MG63 (cell line): ENCODE measurements around the gene DCAF6. TPM values are rescaled to one million over a fixed set of nuclear protein-coding genes. Genes with fewer than 3 reads are reported as not detected.
"Not testable (repeated sequence)": the region's sequence is repeated elsewhere in the genome, so short reads cannot be mapped to it uniquely, and the experiment has no call there.

Source experiments
- DNase-seq: peaks from one replicate; pipeline ENCODE4 v3.0.0-alpha.2; 2020
- H3K27me3 ChIP-seq: fragments of 250-450 bp; sonication (Bioruptor Pico); 2 replicates; pipeline ENCODE4 v1.5.1; 2020; ENCODE audit warnings: mild to moderate bottlenecking, moderate library complexity
- H3K36me3 ChIP-seq: fragments of 250-450 bp; sonication (Bioruptor Pico); 2 replicates; pipeline ENCODE4 v1.5.1; 2020; ENCODE audit warnings: mild to moderate bottlenecking, moderate library complexity
- H3K4me3 ChIP-seq: fragments of 250-450 bp; sonication (Bioruptor Pico); 2 replicates; pipeline ENCODE4 v1.5.1; 2020; ENCODE audit warnings: mild to moderate bottlenecking, moderate library complexity
- H3K9me3 ChIP-seq: fragments of 250-450 bp; sonication (Bioruptor Pico); 2 replicates; pipeline ENCODE4 v1.5.1; 2020; ENCODE audit warnings: mild to moderate bottlenecking, moderate library complexity
- total RNA-seq: library from RNA; depleted of rRNA; stranded (reverse); fragments of >200 nt; shearing (Covaris generic); gene quantifications from 2 replicates; pipeline ENCODE4 v1.2.3, GENCODE V29; 2014; ENCODE audit warnings: low replicate concordance

Gene DCAF6
- total RNA-seq, 1 experiment from 2014 or later, result 70.1 TPM

DNA sequence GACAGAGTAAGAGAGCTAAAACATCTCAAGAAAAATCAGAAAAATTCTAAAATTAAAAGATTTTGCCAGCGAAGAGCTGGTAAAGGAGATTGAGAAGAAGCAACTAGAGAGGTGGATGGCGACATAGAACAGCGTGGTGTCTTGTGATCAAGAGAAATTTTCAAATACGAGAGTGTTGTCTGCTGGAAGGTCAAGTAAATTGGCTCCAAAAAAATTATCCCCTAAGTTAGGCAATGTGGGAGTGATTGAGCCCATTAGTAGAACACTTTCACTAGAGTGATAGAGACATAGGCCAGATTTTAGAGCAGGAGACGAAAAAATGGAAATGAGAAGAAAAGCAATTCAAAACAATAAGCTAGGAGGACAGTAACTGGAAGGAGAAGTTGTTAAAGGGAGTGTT lies 94.7 kb downstream of the DCAF6 start:
- Histone ChIP-seq H3K36me3 (peaks cover 6% of the 10 kb centered on the region; the same call in 1 of the 2 replicates), H3K27me3 (no peaks in the 10 kb centered on the region), H3K4me3 (no peak overlapping the region), H3K9me3 (no peaks in the 10 kb centered on the region)
- DNase-seq, result no peak

DNA sequence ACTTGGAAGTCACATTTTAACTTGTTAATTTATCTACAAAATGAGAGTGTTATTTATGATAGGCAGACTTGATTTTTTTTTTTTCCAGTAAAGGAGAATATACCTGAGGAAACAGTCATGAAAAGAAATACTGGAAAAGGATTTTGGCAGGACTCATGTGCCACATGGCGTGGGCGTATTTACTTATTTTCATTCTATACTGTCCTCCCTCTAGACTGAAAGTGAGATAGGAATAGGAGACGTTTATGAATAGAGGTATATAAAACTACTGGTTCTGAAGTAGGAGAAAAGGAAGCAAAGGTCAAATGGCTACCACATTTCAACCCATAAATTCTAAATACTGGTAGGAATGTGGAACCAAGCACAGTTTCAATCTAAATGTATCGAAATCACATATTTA lies 95.1 kb downstream of the DCAF6 start:
- no peaks in the 10 kb centered on the region for H3K9me3 ChIP-seq
- H3K4me3 ChIP-seq, result no peak overlapping the region
- no peaks in the 10 kb centered on the region for H3K27me3 ChIP-seq
- H3K36me3 ChIP-seq, result peaks cover 6% of the 10 kb centered on the region; the same call in 1 of the 2 replicates
- DNase-seq, result no peak

DNA sequence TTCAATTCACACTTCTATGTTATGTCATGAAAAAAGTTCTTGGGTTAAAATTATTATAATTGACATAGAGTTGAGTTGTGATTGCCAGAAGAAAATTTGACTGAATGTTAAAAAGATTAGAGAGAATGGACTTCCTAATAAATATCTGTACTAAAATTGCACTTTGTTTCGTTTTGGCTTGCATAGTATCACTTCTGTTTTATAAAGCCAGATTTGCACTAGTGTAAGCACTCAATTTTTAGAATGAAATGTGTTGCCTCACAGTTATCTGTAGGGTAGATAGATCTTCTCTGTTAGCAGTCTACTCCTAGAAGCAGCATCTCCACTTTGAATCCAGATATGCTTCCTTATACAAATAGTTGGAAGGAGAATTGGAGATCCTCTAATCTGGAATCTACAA lies 95.5 kb downstream of the DCAF6 start:
- peaks cover 6% of the 10 kb centered on the region; the same call in 1 of the 2 replicates for H3K36me3 ChIP-seq
- no peak overlapping the region for H3K4me3 ChIP-seq
- DNase-seq, result no peak
- no peaks in the 10 kb centered on the region for H3K27me3 ChIP-seq
- no peaks in the 10 kb centered on the region for H3K9me3 ChIP-seq

DNA sequence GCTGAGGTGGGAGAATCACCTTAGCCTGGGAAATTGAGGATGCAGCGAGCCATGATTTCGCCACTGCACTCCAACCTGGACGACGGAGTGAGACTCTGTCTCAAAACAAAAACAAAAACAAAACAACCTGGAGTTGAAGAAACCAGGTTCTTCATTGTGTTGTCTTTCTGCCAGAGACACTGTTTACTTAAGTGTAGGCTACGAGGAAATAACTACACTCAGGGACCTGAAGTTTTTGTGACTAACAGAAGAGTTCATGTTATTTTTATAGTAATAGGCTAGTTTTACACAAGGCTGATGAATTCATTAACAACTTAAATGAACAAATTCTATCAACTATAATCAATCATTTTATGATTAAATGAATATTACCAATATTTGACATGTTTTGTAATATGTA lies 98.9 kb downstream of the DCAF6 start:
- no peaks in the 10 kb centered on the region for H3K9me3 ChIP-seq
- H3K27me3 ChIP-seq, result no peaks in the 10 kb centered on the region
- H3K4me3 ChIP-seq, result no peak overlapping the region
- H3K36me3 ChIP-seq, result no peaks in the 10 kb centered on the region
- DNase-seq, result no peak

DNA sequence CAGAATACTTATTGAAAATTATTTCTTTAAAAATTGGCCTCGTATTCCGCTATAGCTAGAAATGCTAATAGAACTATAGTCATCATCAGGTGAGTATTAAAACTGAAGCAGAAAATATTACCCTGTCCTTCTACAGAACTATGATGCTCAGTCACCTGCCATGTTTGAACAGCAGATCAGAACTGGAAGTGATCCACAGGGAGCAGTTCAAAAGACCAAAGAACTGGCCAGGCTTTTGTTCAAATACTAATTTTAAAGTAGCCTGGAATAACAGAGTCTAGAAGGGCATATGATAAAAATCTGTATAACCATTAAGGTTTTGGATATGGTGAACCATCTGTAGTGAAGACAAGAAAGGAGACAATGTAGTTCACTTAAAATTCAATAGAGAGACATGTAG lies 105.9 kb downstream of the DCAF6 start:
- Histone ChIP-seq H3K36me3 (peaks cover 34% of the 10 kb centered on the region), H3K27me3 (no peaks in the 10 kb centered on the region), H3K9me3 (no peaks in the 10 kb centered on the region), H3K4me3 (no peak overlapping the region)
- no peak for DNase-seq

DNA sequence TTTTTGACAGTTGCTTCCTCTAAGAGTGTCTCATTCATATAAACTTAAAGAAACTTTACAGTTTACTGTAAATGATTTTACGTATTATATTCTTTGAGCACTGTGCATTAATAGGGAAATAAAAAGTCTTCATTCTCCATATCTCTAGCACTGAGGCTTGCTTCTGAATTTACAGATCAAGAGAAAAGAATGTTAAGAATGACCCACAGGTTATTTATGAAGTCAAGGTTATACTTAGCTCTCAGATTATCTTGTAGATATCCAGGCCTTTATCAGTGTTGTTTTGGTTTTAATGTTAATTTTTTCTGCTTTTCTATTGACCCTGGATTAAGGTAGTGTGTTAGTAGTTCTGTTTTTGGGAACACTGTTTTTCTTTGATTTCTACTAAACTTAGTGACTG lies 108.8 kb downstream of the DCAF6 start:
- DNase-seq, result no peak
- Histone ChIP-seq H3K27me3 (no peaks in the 10 kb centered on the region), H3K9me3 (no peaks in the 10 kb centered on the region), H3K4me3 (no peak overlapping the region), H3K36me3 (peaks cover 44% of the 10 kb centered on the region)

DNA sequence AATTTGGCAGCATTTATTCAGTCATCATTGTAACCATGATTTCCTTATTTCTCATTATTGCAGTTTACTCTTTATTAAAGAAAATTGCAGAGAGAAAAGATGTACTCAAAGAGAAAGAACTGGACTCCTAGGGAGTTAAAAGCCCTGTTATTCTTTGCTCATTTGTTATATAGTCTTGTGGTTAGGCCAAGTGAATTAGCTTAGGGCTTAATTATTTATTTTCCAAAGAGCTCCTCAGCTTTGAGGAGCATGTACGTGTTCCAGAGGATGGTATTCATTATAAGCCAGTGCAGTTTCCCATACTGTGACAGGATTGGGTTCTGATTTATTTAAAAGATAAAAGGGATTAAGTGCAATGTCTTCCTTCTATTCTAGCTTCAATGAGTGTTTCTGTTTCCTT lies 113.8 kb downstream of the DCAF6 start:
- no peaks in the 10 kb centered on the region for H3K9me3 ChIP-seq
- peaks cover 17% of the 10 kb centered on the region for H3K36me3 ChIP-seq
- H3K4me3 ChIP-seq, result no peak overlapping the region
- no peak for DNase-seq
- H3K27me3 ChIP-seq, result no peaks in the 10 kb centered on the region

DNA sequence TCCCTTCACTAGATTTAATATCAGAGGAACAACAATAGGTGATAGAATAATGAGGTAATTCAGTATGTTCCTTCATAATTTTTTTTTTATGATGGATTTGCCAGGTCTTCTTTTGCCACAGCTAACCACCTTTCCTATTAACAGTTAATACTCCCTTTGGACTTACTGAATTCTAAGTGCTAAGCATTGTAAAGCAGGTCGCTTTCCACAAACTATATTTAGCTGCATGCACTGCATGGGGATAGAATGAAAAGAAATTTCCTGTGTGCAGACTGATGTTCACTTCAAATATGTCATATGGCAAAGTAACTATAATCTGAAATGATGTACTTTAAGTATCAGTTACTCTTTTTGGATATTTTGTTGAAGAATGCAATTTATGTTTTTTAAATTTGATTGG lies 114.4 kb downstream of the DCAF6 start:
- Histone ChIP-seq H3K27me3 (no peaks in the 10 kb centered on the region), H3K36me3 (peaks cover 16% of the 10 kb centered on the region), H3K4me3 (no peak overlapping the region), H3K9me3 (no peaks in the 10 kb centered on the region)
- DNase-seq, result no peak

DNA sequence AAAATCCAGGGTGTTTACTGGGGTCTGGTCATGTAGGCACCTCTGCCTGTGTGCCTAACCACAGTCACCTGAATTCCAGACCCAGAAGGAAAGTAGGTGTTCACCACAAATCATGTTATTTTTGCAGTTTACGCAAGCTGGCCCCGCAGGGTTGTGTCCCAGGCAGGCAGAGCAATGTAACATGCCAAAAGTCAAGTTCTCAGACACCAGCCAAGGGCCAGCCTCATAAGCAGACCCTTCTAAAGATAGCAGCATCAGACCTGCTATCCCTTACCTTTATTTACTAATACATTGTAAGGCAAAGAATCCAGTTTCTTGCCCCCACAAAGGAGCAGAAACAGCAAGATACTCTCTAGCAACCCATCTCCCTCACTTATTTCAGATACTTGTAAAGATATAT lies 117.2 kb downstream of the DCAF6 start:
- H3K36me3 ChIP-seq, result peaks cover 12% of the 10 kb centered on the region
- no peaks in the 10 kb centered on the region for H3K9me3 ChIP-seq
- H3K27me3 ChIP-seq, result no peaks in the 10 kb centered on the region
- DNase-seq, result no peak
- no peak overlapping the region for H3K4me3 ChIP-seq

DNA sequence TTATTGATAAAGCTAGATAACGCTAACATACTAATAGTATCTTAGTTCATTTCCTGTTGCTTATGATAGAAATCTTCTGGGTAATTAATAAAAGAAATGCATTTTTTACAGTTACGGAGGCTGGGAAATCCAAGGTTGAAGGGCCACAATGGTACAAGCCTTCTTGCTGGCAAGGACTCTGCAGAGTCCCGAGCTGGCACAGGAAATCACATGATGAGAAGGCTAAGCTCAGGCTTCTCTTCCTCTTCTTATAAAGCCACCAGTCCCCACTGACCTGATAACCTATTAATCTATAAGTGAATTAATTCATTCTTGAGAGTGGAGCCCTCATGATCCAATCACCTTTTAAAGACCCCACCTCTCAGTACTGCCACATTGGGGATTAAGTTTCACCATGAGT lies 117.6 kb downstream of the DCAF6 start:
- Histone ChIP-seq H3K27me3 (no peaks in the 10 kb centered on the region), H3K9me3 (no peaks in the 10 kb centered on the region), H3K4me3 (no peak overlapping the region), H3K36me3 (peaks cover 9% of the 10 kb centered on the region)
- no peak for DNase-seq

DNA sequence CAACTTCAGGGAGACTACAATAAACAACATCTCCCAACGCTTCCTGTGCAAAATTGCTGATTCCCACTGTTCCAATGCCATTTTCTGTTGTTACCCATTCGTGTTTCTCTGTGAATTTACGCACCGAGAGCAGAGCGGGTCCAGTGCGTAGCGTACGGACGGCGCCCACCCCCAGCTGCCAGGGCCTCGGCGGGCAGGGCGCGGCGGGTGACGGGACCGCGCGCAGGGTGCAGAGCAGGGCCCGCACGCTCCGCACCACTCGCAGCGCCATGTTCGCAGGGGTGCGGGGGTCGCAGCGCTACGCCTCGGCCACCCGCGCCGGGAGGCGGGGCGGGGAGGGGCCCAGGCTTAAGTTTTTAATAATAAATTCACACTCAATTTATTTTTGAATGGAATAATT lies 119.7 kb downstream of the DCAF6 start:
- H3K36me3 ChIP-seq, result peaks cover 11% of the 10 kb centered on the region
- DNase-seq, H3K4me3 ChIP-seq, H3K9me3 ChIP-seq, H3K27me3 ChIP-seq: not testable (repeated sequence)

DNA sequence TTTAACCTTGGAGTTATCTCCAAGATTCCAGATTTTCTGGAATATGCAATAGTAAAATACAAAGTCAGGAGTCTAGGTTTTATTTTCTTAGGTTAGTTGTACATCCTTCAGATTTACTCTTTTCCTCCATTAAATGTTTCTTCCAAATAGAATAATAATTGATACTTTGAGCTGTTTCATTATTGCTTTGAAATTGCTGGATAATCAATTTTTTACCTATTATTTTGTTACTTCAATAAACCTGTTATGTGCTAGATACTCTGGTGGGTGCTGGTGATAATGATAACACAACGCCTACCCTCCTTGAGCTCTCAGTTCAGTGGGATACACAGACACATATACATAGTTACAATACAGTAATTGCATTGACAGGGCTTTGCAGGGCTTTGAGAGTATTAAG lies 120.9 kb downstream of the DCAF6 start:
- Histone ChIP-seq H3K9me3 (no peaks in the 10 kb centered on the region), H3K4me3 (no peak overlapping the region), H3K36me3 (peaks cover 11% of the 10 kb centered on the region), H3K27me3 (no peaks in the 10 kb centered on the region)
- no peak for DNase-seq

DNA sequence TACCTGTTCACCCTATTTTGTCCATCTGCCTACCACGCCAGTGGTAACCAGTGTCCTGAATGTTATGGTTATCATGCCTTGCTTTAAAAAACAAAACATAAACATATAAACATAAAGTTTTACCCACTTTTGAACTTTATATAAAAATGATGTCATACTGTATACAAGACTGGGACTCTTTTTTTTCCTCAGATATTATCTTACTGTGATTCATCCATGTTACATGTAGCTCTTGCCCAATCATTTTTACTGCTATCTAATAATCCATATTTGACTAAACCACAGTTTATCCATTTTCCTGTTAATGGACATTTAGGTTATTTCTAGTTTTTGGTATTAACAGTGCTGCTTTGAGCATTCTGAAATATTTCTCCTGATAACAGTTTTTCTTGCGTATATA lies 121.4 kb downstream of the DCAF6 start:
- DNase-seq, result no peak

DNA sequence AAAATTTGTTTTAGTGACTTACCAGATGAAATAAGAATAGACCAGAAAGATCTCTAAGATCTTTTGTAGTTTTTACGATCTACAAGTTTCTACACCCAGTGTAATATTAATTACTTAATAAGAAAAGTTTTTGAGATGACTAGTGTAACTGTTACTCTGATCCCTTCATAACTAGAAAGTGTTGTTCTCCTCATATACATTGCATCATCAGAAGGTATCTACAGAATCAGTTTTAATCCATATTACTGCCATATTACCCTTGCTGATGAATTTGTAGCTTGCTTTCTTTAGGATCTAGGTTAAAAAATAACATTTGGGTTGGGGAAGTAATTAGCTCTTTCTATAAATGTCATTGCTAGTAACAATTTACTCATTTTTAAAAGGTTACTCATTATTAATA lies 127.7 kb downstream of the DCAF6 start:
- Histone ChIP-seq H3K27me3 (no peaks in the 10 kb centered on the region), H3K36me3 (peaks cover 47% of the 10 kb centered on the region), H3K4me3 (no peak overlapping the region), H3K9me3 (no peaks in the 10 kb centered on the region)
- DNase-seq, result no peak

More for the DNA sequence above, 121.4 kb downstream of the DCAF6 start:
- Histone ChIP-seq H3K9me3 (no peaks in the 10 kb centered on the region), H3K4me3 (no peak overlapping the region), H3K36me3 (peaks cover 8% of the 10 kb centered on the region), H3K27me3 (no peaks in the 10 kb centered on the region)

DNA sequence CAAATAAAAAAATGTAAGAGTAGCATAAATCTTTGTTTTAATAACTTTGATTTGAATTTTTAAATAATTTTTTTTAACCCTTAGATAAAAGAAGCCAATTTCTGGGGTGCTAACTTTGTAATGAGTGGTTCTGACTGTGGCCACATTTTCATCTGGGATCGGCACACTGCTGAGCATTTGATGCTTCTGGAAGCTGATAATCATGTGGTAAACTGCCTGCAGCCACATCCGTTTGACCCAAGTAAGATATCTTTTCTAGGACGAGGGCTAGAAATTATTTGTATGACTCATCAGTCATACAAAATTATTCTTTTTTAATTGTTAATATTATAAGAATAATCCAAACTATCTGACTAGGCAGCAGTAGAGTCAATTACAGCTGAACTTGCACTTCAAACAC lies 129.0 kb downstream of the DCAF6 start:
- no peaks in the 10 kb centered on the region for H3K27me3 ChIP-seq
- no peak for DNase-seq
- H3K9me3 ChIP-seq, result no peaks in the 10 kb centered on the region
- no peak overlapping the region for H3K4me3 ChIP-seq
- peaks cover 53% of the 10 kb centered on the region for H3K36me3 ChIP-seq

DNA sequence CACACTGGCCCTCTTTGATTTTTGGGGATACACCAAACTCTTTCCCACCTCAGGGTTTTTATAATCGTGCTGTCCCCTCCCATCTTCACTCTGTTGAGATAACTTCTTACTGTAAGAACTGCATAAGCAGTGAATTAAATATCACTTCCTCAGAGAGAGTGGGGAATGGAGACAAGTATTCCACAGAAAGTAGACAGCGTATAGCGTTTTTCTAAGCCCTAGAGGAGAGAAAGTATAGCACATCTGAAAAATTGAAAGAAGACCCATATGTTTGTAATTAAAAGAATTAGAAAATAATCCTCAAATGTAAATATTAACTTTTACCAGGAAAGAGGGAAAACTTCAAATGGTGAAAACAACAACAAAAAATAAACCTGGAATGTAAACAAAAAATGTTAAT lies 132.9 kb downstream of the DCAF6 start:
- peaks cover 71% of the 10 kb centered on the region for H3K36me3 ChIP-seq
- no peak overlapping the region for H3K4me3 ChIP-seq
- no peaks in the 10 kb centered on the region for H3K9me3 ChIP-seq
- H3K27me3 ChIP-seq, result no peaks in the 10 kb centered on the region
- DNase-seq, result no peak

DNA sequence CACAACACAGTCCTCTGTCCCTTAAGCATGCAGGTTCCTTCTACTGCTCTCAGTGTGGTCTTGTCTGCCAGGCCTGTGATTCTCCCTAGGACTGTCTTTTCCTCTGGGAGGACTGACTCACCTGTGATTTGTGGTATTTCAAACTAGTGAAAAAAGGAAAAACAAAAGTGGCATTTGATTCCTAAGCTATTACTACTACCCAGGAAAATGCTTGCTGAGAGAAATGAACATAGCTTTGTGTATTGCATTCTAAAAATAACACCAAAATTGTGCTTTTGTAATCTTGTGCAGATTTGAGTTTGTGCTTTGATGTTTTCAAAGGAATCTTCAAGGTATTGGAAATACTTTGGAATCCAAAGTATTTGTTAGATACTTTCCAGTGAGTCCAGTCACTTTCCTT lies 143.3 kb downstream of the DCAF6 start:
- H3K36me3 ChIP-seq, result peaks cover 48% of the 10 kb centered on the region
- H3K27me3 ChIP-seq, result no peaks in the 10 kb centered on the region
- DNase-seq, result no peak
- H3K9me3 ChIP-seq, result no peaks in the 10 kb centered on the region
- no peak overlapping the region for H3K4me3 ChIP-seq

DNA sequence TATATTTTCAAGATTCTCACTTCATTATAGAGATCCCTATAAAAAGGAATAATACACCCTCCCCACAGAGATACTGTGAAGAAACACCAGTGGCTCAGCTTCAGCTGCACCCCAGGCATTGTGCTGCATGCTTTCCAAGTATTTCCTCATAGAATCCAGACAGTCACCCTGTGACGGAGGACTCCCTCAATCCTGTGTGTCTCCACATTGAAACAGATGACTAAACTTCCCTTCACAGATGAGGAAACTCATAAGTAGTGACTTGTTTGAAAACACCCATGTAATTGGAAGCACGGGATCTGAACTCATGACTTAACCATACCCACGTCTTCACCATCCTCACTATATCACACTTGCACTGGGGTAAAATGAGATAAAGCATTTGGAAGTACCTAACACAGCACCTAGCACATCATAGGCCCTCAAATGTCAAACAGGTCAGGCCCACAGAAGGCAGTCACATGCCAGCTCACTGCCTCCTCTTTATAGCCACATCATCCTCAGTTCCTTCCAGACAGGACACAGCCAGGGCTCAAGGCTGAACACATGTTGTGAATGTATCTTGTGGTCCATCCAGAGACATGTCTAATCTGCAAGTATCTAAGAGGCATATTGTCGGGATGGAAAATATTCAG lies 145.0 kb downstream of the DCAF6 start:
- peaks cover 33% of the 10 kb centered on the region for H3K36me3 ChIP-seq
- no peak overlapping the region for H3K4me3 ChIP-seq
- H3K27me3 ChIP-seq, result no peaks in the 10 kb centered on the region
- DNase-seq, result no peak
- H3K9me3 ChIP-seq, result no peaks in the 10 kb centered on the region
